Measurements from ENCODE around the gene ITGB6.

The ITGB6 gene

GRCh38 chr2:160057356-160057755 lies 142.7 kb downstream of the ITGB6 start:
- TF ChIP-seq CTCF (IDR thresholded peaks at IDR 0.05): no peak

GRCh38 chr2:160055726-160056108 lies 144.4 kb downstream of the ITGB6 start:
- TF ChIP-seq CTCF (IDR thresholded peaks at IDR 0.05): no peak

- no peak for TF ChIP-seq CTCF (IDR thresholded peaks at IDR 0.05)
Observed at GRCh38 chr2:160054984-160055725, 144.9 kb downstream of the ITGB6 start.

- TF ChIP-seq CTCF (IDR thresholded peaks at IDR 0.05): no peak
Observed at GRCh38 chr2:160053946-160054345, 146.1 kb downstream of the ITGB6 start.

GRCh38 chr2:160052531-160052930 lies 147.5 kb downstream of the ITGB6 start:
- no peak for TF ChIP-seq CTCF (IDR thresholded peaks at IDR 0.05)

- no peak for TF ChIP-seq CTCF (IDR thresholded peaks at IDR 0.05)
Observed at GRCh38 chr2:160051371-160051800, 148.7 kb downstream of the ITGB6 start.

GRCh38 chr2:160050147-160050546 lies 149.9 kb downstream of the ITGB6 start:
- no peak for TF ChIP-seq CTCF (IDR thresholded peaks at IDR 0.05)

Data from LNCAP (cell line).